Breast epithelium (tissue), 4 donors: ENCODE measurements around the gene CTIF. TPM values are rescaled to one million over a fixed set of nuclear protein-coding genes. Genes with fewer than 3 reads are reported as not detected.

ENCODE experiments used
- DNase-seq, 2 donors: peaks; one replicate each; pipeline ENCODE4 v3.0.0-alpha.2; 2019; ENCODE audit warnings: low spot score in 2 of 2
- H3K27ac ChIP-seq, 2 donors: fragments of 200-600 bp; sonication (generic) in 1 of 2; one replicate each; pipeline ENCODE4 v1.5.1; 2016 to 2019; ENCODE audit warnings: mild to moderate bottlenecking in 1 of 2
- H3K27me3 ChIP-seq, 2 donors: fragments of 200-600 bp; sonication (generic) in 1 of 2; one replicate each; pipeline versions ENCODE4 v1.5.1 to v1.6.0; 2017 to 2019; ENCODE audit warnings: control low read depth in 1 of 2, mild to moderate bottlenecking in 1 of 2
- H3K36me3 ChIP-seq: fragments of 200-600 bp; one replicate; pipeline ENCODE4 v1.5.1; 2019
- H3K4me1 ChIP-seq, 2 donors: fragments of 200-600 bp; sonication (generic); one replicate each; pipeline ENCODE4 v1.5.1; 2016 to 2019; ENCODE audit warnings: control low read depth in 1 of 2
- H3K4me3 ChIP-seq, 3 donors: fragments of 200-600 bp; sonication (generic); 1 replicate in 2 of 3; 2 replicates in 1 of 3; pipeline ENCODE4 v1.5.1; 2016 to 2019; ENCODE audit warnings: mild to moderate bottlenecking in 3 of 3, moderate library complexity in 2 of 3
- H3K9me3 ChIP-seq, 2 donors: fragments of 200-600 bp; sonication (generic) in 1 of 2; one replicate each; pipeline ENCODE4 v1.5.1; 2016 to 2019; ENCODE audit warnings: control low read depth in 1 of 2
- POLR2A ChIP-seq: fragments of 450-650 bp; IDR thresholded peaks from one replicate; pipeline ENCODE4 v1.6.1; 2016; ENCODE audit warnings: antibody characterized with exemption, mild to moderate bottlenecking, moderate library complexity
- POLR2AphosphoS5 ChIP-seq, 3 donors: sonication (generic); formaldehyde crosslinking; IDR thresholded peaks; one replicate each; pipeline ENCODE4 v1.6.1; 2017; ENCODE audit warnings: antibody characterized with exemption in 3 of 3
- intact Hi-C: fragments of 100-400 bp; cut with DNase I; formaldehyde crosslinking; loops from one replicate; pipeline ENCODE4 v1.15.1; 2023; ENCODE audit warnings: low total_unique reads
- total RNA-seq, 3 donors: library from RNA; depleted of rRNA; stranded (reverse); fragments of >200 nt; gene quantifications; one replicate each; pipeline ENCODE4 v1.1.0, GENCODE V29; 2016
- TF ChIP-seq, protein P1 (sequence below), 3 donors: fragments of 450-650 bp; IDR thresholded peaks; one replicate each; pipeline ENCODE4 v1.5.1; 2016 to 2017; ENCODE audit warnings: antibody characterized with exemption in 3 of 3, mild to moderate bottlenecking in 3 of 3, moderate library complexity in 3 of 3

Gene CTIF
- total RNA-seq, 3 donors from 2014 or later, result 28.8 to 78.9 (median 32.6) TPM

DNA sequence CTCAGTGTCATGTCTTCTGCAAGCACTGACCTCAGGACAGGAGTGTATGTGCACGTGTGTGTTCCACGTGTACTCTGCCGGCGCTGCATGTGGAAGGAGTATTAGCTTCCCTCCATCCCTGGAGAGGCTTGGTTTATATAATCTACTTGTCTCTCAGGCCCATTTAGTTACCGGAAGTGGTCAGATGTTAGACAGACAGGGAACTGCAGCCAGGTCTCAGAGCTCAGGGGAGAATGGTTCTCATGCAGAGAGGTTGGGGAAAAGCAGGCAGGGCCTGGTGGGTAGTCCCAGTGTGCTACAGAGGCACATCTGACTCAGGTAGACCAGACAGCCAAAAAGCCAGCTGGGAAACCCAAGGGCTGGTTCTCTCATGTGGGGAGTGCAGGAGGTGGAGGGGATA, 167.9 kb downstream of the CTIF start:
- Histone ChIP-seq H3K4me1 (no peaks in the 10 kb centered on the region), H3K36me3 (no peaks in the 10 kb centered on the region), H3K9me3 (no peaks in the 10 kb centered on the region), H3K4me3 (no peak overlapping the region), H3K27me3 (no peaks in the 10 kb centered on the region), H3K27ac (no peak overlapping the region)
- TF ChIP-seq POLR2A, result no peak
- TF ChIP-seq, protein P1, sequence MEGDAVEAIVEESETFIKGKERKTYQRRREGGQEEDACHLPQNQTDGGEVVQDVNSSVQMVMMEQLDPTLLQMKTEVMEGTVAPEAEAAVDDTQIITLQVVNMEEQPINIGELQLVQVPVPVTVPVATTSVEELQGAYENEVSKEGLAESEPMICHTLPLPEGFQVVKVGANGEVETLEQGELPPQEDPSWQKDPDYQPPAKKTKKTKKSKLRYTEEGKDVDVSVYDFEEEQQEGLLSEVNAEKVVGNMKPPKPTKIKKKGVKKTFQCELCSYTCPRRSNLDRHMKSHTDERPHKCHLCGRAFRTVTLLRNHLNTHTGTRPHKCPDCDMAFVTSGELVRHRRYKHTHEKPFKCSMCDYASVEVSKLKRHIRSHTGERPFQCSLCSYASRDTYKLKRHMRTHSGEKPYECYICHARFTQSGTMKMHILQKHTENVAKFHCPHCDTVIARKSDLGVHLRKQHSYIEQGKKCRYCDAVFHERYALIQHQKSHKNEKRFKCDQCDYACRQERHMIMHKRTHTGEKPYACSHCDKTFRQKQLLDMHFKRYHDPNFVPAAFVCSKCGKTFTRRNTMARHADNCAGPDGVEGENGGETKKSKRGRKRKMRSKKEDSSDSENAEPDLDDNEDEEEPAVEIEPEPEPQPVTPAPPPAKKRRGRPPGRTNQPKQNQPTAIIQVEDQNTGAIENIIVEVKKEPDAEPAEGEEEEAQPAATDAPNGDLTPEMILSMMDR (IDR thresholded peaks at IDR 0.05), result no peak
- DNase-seq, result no peak
- intact Hi-C loops, result no loop called here

DNA sequence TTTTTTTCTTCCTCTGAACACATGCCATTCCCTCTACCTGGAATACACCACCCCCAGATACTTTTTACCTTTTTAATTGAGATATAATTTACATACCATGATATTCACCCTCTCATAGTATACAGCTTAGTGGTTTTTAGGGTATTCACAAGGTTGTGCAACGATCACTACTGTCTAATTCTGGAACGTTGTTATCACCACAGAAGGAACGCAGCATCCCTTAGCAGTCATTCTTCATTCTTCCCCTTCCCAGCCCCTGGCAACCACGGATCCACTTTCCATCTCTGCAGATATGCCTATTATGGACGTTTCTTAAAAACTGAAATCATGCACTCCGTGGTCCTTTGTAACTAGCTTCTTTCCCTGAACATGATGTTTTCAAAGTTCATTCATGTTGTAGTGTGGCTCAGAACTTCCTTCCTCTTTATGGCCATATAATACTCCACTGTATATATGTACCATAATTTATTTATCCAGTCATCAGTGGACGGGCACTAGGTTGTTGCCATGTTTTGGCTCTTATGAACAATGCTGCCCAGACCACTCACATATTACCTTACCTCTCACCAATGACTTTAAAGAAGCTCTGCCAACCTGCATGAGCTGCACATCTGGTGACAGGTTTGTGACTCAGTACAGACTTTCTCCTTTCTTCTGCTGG, 168.9 kb downstream of the CTIF start:
- H3K4me3 ChIP-seq, result no peak overlapping the region
- intact Hi-C loops, result no loop called here
- H3K36me3 ChIP-seq, result no peaks in the 10 kb centered on the region
- H3K27me3 ChIP-seq, result no peaks in the 10 kb centered on the region
- H3K27ac ChIP-seq, result no peak overlapping the region
- TF ChIP-seq, protein P1 (IDR thresholded peaks at IDR 0.05), result no peak
- TF ChIP-seq POLR2AphosphoS5 (IDR thresholded peaks at IDR 0.05) (no peak), POLR2A (no peak)
- H3K4me1 ChIP-seq, result no peaks in the 10 kb centered on the region
- H3K9me3 ChIP-seq, result no peaks in the 10 kb centered on the region
- no peak for DNase-seq

DNA sequence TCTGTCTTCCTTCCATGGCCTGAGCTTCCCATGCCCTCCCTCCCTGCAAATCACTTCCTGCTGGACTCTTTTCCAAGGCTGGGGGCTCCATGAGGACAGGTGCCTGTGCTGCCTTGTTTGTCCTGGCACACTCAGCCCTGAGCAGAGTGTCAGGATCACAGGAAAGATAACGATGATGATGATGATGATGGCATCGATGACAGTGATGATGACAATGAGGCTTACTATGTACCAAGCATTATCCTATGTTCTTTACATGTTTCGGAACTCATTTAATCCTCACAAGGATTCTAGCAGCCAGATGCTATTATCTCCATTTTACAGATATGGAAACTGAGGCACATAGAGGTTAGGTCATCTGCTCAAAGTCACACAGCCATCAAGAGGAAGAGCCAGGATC, 170.0 kb downstream of the CTIF start:
- no peaks in the 10 kb centered on the region for H3K9me3 ChIP-seq
- DNase-seq, result no peak
- H3K4me1 ChIP-seq, result no peaks in the 10 kb centered on the region
- H3K27me3 ChIP-seq, result no peaks in the 10 kb centered on the region
- intact Hi-C loops, result no loop called here
- no peak overlapping the region for H3K4me3 ChIP-seq
- no peaks in the 10 kb centered on the region for H3K36me3 ChIP-seq
- no peak for TF ChIP-seq POLR2A
- TF ChIP-seq, protein P1 (IDR thresholded peaks at IDR 0.05), result no peak
- TF ChIP-seq POLR2AphosphoS5 (IDR thresholded peaks at IDR 0.05), result no peak
- H3K27ac ChIP-seq, result no peak overlapping the region

DNA sequence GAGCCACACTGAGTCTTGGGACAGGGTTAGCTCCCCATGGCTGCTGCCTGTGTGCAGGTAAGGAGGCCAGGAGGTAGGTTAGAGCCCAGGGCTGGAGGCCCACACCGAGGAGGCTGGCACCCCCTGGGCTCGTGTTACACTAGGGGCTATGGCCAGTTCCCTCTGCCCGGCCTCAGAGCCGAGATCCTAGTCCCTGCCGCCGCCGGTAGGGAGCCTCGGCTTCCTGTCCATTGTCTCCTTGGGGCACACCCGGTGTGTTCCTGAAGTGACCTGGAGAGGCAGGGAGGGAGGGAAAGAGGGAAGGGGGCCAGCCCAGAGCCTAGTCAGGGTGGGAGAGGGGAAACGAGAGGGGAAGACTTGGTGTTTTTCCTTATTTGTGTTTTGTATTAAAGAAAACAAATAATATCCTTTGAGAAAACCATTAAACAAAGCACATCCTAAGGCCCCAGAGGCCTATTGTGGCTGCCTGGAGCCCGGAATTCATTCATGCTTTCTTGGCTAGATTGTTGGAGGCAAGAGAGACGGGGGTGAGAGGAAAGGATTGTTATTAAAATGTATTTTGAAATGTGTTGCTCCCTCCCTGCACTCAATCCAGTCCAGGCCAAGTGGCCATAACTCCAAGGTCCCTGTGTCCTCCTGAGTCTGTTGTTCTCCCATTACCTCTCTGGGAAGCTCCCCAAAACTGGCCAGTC, 170.7 kb downstream of the CTIF start:
- DNase-seq, result no peak
- Histone ChIP-seq H3K9me3 (no peaks in the 10 kb centered on the region), H3K36me3 (no peaks in the 10 kb centered on the region), H3K4me1 (no peaks in the 10 kb centered on the region), H3K4me3 (no peak overlapping the region), H3K27me3 (no peaks in the 10 kb centered on the region), H3K27ac (no peak overlapping the region)
- TF ChIP-seq, protein P1 (IDR thresholded peaks at IDR 0.05), result no peak
- no peak for TF ChIP-seq POLR2A
- no peak for TF ChIP-seq POLR2AphosphoS5 (IDR thresholded peaks at IDR 0.05)
- intact Hi-C loops, result loop anchor here (5.0 kb wide), 1 partner anchor 572 kb away; no protein-coding TSS in a partner anchor
